Ammon's horn (tissue), 1 donor: Measurements from ENCODE around the gene ACADL.

ENCODE experiments used
- DNase-seq: peaks from one replicate; pipeline ENCODE4 v3.0.0-alpha.2; 2016; ENCODE audit warnings: low spot score

The ACADL gene

GRCh38 chr2:210224941-210225672 is at the start of gene ACADL:
Gene ACADL (minus strand): TSS chr2:210225447. CDS start chr2:210225263, 184 bp downstream.
- DNase-seq, result peak; percentile 13

DNA sequence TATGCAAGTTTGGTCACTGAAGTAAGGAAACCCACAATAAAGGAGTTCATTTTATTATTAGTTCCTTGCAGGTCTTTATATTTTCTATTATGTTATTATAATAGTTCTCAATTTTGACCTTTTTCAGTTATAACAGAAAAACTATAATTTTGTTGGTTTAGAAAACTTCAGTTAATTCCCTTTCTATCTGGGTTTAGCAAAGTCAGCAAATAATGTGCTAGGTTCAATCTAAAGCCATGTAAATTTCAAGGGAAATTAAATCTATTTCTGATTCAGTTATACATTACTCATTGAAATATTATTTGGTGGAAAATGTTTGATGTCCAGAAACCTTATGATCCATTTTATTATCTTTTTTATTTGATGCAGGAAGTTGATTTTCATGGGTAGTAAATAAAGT is 46.1 kb upstream of the ACADL start:
- no peak for DNase-seq

- no peak for DNase-seq
These were observed 43.9 kb upstream of the ACADL start for GRCh38 chr2:210269148-210269547.

- DNase-seq, result no peak
These were observed 43.0 kb upstream of the ACADL start for GRCh38 chr2:210268281-210268680.

DNA sequence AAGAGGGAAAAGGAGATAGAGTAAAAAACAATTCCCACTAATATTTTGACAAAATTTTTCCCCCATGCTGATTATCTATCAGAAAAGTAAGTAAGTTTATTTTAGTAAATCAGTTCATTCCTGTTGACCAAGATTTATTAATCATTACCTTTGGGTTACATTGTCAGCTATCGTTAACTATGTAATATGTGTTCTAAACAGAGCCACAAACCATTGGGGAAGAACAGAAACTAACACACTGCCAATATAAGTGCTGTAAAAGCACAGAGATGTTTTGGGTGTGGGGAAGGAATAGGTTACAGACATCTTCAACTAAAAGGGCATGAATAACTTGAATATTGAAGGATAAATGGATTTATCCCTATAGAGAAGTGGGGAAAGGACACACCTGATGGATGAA is 42.5 kb upstream of the ACADL start:
- DNase-seq, result no peak

GRCh38 chr2:210264282-210264681 is 39.0 kb upstream of the ACADL start:
- DNase-seq, result no peak

DNA sequence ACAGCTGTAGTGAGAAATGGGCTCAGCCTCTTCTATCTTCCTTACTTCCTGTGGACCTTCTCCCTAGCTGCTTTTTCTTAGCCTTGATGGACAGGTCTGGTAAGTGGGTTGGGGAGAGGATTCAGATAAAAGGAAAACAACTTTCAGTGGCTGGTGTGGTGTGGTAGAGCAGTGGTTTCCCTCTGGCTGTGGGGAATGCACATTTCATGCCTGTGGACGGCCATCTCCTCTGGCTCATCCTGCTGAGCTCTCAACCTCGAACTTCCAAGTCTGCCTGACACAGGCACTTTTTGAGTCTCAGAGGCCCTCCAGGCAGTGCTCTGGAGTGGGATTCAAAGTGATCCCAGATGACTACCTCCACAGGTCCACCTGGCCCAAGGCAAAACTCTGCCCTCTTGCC is 38.6 kb upstream of the ACADL start:
- no peak for DNase-seq

- peak; percentile 35 for DNase-seq
These were observed 36.8 kb upstream of the ACADL start for GRCh38 chr2:210262036-210262435.

DNA sequence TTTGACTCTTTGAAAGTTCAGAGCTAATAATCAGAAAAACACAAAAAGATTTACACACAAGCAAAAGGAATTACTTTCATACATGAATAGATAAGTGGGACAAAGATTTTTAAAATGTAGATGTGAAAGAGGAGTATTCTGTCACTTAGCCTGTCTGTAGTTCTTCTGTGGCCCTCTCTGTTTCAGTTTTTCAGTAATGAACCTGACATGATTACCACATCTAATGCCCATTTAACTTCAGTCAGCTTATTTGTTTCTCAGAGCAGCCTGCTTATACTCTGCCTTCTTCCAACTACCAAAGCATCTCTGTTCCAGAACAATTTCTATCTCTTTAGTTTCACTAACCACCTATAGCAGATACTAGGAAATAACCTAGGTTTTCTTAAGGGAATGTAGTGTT is 34.4 kb upstream of the ACADL start:
- no peak for DNase-seq

DNA sequence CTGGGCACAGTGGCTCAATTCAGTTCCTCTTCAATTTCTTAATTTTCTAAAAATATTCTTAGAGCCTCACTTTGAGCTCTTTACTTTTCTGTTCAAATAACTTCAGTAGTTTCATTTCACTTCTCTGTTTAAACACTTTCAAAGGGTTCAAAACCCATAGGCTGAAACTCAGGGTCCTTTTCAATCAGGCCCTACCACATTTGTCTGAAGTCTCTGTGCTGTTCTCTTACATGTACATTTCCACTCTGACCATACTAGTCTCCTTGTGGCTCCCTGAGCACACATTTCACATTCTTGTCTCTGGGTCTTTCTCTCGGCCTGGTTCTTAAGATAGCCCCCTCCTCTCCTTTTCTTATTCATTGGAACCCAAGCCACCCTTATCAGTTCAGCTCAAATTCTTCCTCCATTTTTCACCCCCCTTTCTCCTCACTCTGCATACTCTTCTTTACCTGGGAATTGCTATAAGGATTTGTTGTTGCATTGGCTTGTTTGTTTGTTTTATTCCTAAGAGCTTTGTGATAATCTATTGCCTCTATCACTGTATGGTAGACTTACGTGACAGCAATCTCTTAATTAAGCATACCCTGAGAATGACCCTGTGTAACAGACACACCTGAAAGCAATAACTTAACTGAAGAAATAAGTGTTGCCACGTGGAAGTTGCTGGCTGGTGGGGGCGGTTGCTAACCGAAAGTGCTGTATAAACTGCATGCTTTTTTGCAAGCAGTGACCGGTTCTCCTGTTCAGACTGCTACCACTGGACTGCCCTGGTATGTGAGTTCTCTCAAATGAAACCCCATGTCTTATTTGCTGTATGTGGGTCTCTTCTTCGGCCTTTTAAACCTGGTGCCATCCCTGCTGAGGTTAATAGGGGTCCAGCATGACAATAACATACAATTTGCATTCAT is 27.7 kb upstream of the ACADL start:
- DNase-seq, result no peak

DNA sequence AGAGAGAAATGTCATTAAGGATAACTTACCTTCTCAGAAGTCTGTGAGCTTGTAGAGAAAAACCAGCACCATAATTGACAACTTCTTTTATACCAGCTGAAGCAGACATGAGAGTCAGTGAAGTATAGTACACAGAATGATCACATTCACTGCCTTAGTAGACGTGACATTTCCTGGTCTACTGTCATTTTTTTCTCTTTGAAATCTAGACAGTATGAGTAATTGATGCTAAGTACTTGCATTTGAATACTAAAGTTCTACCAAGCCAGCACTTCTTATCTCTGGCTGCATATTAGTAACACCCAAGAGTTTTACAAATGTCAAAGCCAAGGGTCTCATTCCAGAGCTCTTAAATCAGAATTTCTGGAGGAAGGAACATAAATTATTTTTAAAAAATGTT is 25.4 kb upstream of the ACADL start:
- no peak for DNase-seq

DNA sequence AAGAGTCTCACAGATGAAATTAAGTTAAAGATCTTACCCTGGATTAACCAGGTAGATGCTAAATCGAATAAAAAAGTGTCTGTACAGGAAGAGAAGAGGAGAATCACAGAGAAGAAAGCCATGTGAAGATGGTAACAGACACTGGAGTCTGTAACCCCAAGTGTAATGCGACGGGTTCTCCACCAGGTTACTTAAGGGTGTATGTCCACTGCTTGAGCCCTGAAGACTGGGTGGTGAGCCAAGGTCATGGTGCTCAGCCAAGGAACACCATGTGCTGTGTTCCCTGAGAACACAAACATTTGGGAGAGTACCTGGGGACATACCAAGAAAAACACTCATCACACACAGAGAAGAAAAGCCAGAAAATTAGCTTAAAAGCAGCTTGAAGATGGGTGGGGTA is 8.2 kb upstream of the ACADL start:
- no peak for DNase-seq

- DNase-seq, result no peak
These were observed 5.7 kb upstream of the ACADL start for GRCh38 chr2:210230984-210231383.

- no peak for DNase-seq
These were observed 5.3 kb upstream of the ACADL start for GRCh38 chr2:210230518-210230917.

GRCh38 chr2:210228586-210228985 is 3.3 kb upstream of the ACADL start:
- DNase-seq, result no peak

DNA sequence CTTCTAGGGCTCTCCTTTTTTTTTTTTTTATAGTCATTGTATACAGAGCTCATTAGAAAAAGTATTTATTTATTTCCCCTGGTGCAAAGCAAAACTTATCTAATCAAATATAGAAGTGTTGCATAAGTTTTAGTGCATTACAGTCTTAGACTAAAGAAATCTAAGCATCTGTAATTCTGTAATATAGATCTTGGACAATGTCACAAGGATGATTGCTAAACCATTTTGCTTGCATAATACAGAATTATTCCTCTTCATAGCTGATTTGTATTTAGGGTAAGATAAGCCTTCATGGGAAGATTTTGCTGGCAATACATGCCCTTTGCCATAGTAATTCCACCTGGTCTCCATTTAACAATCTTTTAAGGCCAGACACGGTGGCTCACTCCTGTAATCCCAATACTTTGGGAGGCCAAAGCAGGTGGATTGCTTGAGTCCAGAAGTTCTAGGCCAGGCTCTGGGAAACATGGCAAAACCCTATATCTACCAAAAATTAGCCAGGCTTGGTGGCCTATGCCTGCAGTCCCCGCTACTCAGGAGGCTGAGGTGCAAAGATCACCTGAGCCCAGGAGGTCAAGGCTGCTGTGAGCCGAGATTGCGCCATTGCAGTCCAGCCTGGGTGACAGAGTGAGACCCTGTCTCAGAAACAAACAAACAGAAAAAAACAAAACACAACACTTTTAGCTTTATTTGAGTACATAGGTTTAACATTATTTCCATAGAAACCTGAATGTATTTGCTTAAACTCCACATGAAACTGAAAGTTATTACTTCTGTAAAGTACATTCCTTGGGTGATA is 2.2 kb upstream of the ACADL start:
- no peak for DNase-seq

- DNase-seq, result no peak
These were observed 976 bp upstream of the ACADL start for GRCh38 chr2:210226223-210226622.

DNA sequence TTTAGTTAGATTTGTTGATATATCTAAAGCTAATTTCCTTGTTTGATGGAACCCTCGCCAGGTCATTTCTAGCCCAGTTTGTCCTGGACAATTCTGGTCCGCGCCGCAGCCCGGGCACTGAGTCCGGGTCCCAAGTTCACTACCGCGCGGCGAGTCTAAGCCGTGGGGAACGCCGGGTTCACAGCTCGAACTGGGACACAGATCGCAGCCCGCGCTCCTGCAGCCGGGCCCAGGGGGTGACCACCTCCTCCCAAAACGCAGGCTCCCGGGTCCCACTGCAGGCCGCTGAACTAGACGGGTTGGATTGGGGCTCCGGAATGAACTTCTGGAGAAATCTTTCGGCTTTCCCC is 681 bp downstream of the ACADL start:
- DNase-seq, result peak; percentile 12

DNA sequence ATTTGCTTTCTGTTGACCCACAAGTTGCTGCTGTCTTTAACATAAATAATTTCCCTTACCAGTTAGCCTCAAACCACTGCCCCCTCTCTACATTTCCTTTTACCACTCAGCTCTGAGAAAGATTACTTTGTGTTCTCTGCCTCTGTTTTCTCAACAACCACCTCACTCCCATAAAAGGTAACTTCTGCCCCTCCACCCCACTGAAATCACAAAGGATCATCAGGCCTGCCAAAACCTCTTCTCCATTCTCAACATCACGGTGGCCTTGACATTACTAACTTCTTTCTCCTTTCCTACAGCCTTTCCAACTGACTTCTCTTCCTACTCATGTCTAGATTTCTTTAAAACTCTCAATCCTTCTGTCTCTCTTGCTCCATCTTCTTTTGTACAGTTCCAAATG is 10.1 kb downstream of the ACADL start:
- DNase-seq, result no peak

DNA sequence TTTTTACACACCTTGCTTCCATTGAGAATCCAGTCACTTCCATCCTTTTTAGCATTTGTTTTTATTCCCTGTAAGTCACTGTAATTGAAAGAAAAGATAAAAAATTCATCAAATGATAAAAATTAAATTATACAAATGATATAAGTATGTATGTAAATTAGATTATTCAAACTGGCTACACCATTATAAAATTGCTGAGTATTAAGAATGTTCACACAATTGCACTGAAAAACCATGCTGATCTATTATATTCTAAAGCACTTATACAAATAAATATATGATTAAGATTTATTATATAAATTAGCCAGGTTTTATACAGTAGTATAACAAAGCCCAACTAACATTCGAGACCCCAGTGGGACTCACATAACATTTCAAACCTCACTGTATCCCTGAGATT is 15.1 kb downstream of the ACADL start:
- no peak for DNase-seq

GRCh38 chr2:210207929-210208328 is 17.3 kb downstream of the ACADL start:
- DNase-seq, result no peak

DNA sequence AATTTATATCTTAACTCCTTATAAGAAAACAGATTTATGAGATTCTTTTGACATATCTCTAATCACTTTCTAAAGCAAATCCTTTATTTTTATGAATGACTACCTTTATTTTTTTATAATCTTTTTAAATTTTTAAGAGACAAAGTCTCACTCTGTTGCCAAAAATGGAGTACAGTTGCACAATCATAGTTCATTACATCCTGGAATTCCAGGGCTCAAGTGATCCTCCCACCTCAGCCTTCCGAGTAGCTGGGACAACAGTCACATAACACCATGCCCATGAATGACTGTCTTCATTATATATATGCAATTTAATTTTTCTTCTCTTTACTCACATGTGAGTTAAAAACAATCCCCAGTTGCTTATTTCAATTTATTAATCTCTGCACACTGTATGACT is 21.7 kb downstream of the ACADL start:
- DNase-seq, result no peak

DNA sequence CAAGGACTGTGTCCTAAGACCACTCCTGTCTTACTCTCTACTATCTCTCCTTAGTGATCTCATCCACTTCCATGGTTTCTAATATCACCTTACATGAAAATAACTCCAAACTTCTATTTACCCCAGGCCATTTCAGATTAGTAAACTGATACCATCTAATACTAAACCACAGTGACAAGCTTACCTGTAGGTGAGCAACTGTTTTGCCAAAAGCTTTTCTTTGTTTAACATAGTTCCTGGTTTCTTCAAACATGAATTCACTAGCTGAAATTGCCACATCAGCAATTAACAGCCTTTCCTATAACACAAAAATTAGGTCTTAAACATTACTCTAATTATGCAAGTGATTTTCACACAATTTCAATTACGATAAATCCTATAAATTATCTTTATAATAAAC is 22.1 kb downstream of the ACADL start:
- DNase-seq, result no peak
